SK-MEL-5 (cell line): Measurements from ENCODE around the gene PARP6. TPM values are rescaled to one million over a fixed set of nuclear protein-coding genes. Genes with fewer than 3 reads are reported as not detected.

Source experiments
- DNase-seq: peaks from one replicate; pipeline ENCODE4 v3.0.0-alpha.2; 2016; ENCODE audit warnings: low read depth, low spot score
- in situ Hi-C: cut with HindIII; loops from 2 replicates; pipeline ENCODE4 v1.10.0; 2016; ENCODE audit warnings: low sequenced_read_pairs, high pct_unique_total_duplicates, low pct_unique_long_range_greater_than_20kb
- total RNA-seq: library from RNA; depleted of rRNA; stranded (reverse); fragments of >200 nt; shearing (Covaris generic); gene quantifications from 2 replicates; pipeline ENCODE4 v1.2.3, GENCODE V29; 2014

PARP6 gene
- total RNA-seq, 1 experiment from 2014 or later, result 24.2 TPM

- in situ Hi-C loops, result no loop called here
- DNase-seq, result peak; percentile 91
These were observed 35.1 kb downstream of the PARP6 start for GRCh38 chr15:72237029-72237852.

- no peak for DNase-seq
- in situ Hi-C loops, result no loop called here
These were observed 35.9 kb downstream of the PARP6 start for GRCh38 chr15:72236381-72237003.

GRCh38 chr15:72235298-72235697 is 37.1 kb downstream of the PARP6 start:
- in situ Hi-C loops, result no loop called here
- no peak for DNase-seq

- in situ Hi-C loops, result no loop called here
- no peak for DNase-seq
These were observed 38.6 kb downstream of the PARP6 start for GRCh38 chr15:72233769-72234168.

- DNase-seq, result peak; percentile 56
- in situ Hi-C loops, result no loop called here
These were observed 40.4 kb downstream of the PARP6 start for GRCh38 chr15:72231833-72232478.

- DNase-seq, result peak; percentile 93
- in situ Hi-C loops, result no loop called here
These were observed 41.1 kb downstream of the PARP6 start, which contains the start of gene PKM for GRCh38 chr15:72231066-72231832. TSS of gene PKM (minus strand) at chr15:72231190. CDS start at chr15:72219097, 12,093 bp downstream.

- peak; percentile 82 for DNase-seq
- in situ Hi-C loops, result no loop called here
These were observed 41.9 kb downstream of the PARP6 start for GRCh38 chr15:72230197-72231065.

GRCh38 chr15:72229947-72230196 is 42.5 kb downstream of the PARP6 start:
- no peak for DNase-seq
- in situ Hi-C loops, result no loop called here

GRCh38 chr15:72229076-72229946 is 43.0 kb downstream of the PARP6 start:
- no peak for DNase-seq
- in situ Hi-C loops, result no loop called here

- in situ Hi-C loops, result no loop called here
- DNase-seq, result no peak
These were observed 44.6 kb downstream of the PARP6 start for GRCh38 chr15:72227720-72228119.

- DNase-seq, result no peak
- in situ Hi-C loops, result no loop called here
These were observed 45.2 kb downstream of the PARP6 start for GRCh38 chr15:72227192-72227586.

GRCh38 chr15:72223278-72223677 is 49.1 kb downstream of the PARP6 start:
- no peak for DNase-seq
- in situ Hi-C loops, result no loop called here

- in situ Hi-C loops, result no loop called here
- DNase-seq, result no peak
These were observed 50.0 kb downstream of the PARP6 start for GRCh38 chr15:72222393-72222792.

GRCh38 chr15:72220687-72221086 is 51.7 kb downstream of the PARP6 start:
- in situ Hi-C loops, result no loop called here
- peak; percentile 73 for DNase-seq

- in situ Hi-C loops, result no loop called here
- DNase-seq, result no peak
These were observed 55.1 kb downstream of the PARP6 start for GRCh38 chr15:72217216-72217615.

- no peak for DNase-seq
- in situ Hi-C loops, result no loop called here
These were observed 56.3 kb downstream of the PARP6 start for GRCh38 chr15:72216079-72216478.
